Activated T-helper 17 cell treated with anti-CD3 and anti-CD28 coated beads, Interleukin-2, amount 50 U/mL, for 72 hours (primary cell): ENCODE results near the gene MYNN. TPM values are rescaled to one million over a fixed set of nuclear protein-coding genes. Genes with fewer than 3 reads are reported as not detected.
A peak's percentile ranks its signal among the peaks of the same experiment; 100 is the strongest.
"Not testable (repeated sequence)": the region's sequence is repeated elsewhere in the genome, so short reads cannot be mapped to it uniquely, and the experiment has no call there.

Experiments
- ATAC-seq: fragments of 150-1000 bp; cut with Tn5 transposase; replicated peaks from 2 replicates; pipeline ENCODE4 v1.10.0; 2021; ENCODE audit warnings: mild to moderate bottlenecking, moderate library complexity
- H3K27ac Mint-ChIP-seq: one replicate; pipeline ENCODE4 v1.8.0; 2022; ENCODE audit warnings: mixed read lengths
- H3K27me3 Mint-ChIP-seq: one replicate; pipeline ENCODE4 v1.8.0; 2022; ENCODE audit warnings: mixed read lengths
- H3K36me3 Mint-ChIP-seq: one replicate; pipeline ENCODE4 v1.8.0; 2022; ENCODE audit warnings: low read depth, mild to moderate bottlenecking, mixed read lengths
- H3K4me1 Mint-ChIP-seq: one replicate; pipeline ENCODE4 v1.8.0; 2022; ENCODE audit warnings: mixed read lengths
- H3K4me3 Mint-ChIP-seq: one replicate; pipeline ENCODE4 v1.8.0; 2022; ENCODE audit warnings: mild to moderate bottlenecking, mixed read lengths
- H3K9me3 Mint-ChIP-seq: one replicate; pipeline ENCODE4 v1.8.0; 2022; ENCODE audit warnings: mixed read lengths
- total RNA-seq, 2 donors: library from RNA; stranded (reverse); gene quantifications; one replicate each; pipeline ENCODE4 v1.2.3, GENCODE V29; 2022

Gene MYNN
- 10 to 100 TPM; 11.8 to 15.0 TPM for total RNA-seq

GRCh38 chr3:169772897-169773816 is at the start of gene MYNN:
MYNN (plus strand) TSS chr3:169773396; CDS start chr3:169774296, 900 bp downstream.
- peaks cover 68% of the 10 kb centered on the region for H3K36me3 Mint-ChIP-seq
- peak within 1 kb of the TSS; percentile 98 for H3K27ac Mint-ChIP-seq
- H3K9me3 Mint-ChIP-seq = no peaks in the 10 kb centered on the region
- H3K4me3 Mint-ChIP-seq = peak within 1 kb of the TSS; percentile 94
- H3K27me3 Mint-ChIP-seq = no peaks in the 10 kb centered on the region
- ATAC-seq = peak; percentile 87
- peaks cover 10% of the 10 kb centered on the region for H3K4me1 Mint-ChIP-seq

- H3K36me3 Mint-ChIP-seq, H3K27ac Mint-ChIP-seq, H3K4me1 Mint-ChIP-seq, H3K4me3 Mint-ChIP-seq, ATAC-seq: not testable (repeated sequence)
- H3K27me3 Mint-ChIP-seq = peaks cover 57% of the 10 kb centered on the region
- H3K9me3 Mint-ChIP-seq = peaks cover 10% of the 10 kb centered on the region
Measured at GRCh38 chr3:169731857-169732256, 41.3 kb upstream of the MYNN start.

GRCh38 chr3:169739067-169739466 is 34.1 kb upstream of the MYNN start:
- ATAC-seq = no peak
- Mint-ChIP-seq H3K27ac (no peak overlapping the region), H3K4me3 (no peak overlapping the region), H3K27me3 (peaks cover 6% of the 10 kb centered on the region), H3K4me1 (no peaks in the 10 kb centered on the region), H3K36me3 (no peaks in the 10 kb centered on the region), H3K9me3 (no peaks in the 10 kb centered on the region)

GRCh38 chr3:169744366-169745054 is 28.7 kb upstream of the MYNN start:
- Mint-ChIP-seq H3K4me1 (peaks cover 7% of the 10 kb centered on the region), H3K4me3 (no peak overlapping the region), H3K36me3 (no peaks in the 10 kb centered on the region), H3K27me3 (peaks cover 20% of the 10 kb centered on the region), H3K9me3 (no peaks in the 10 kb centered on the region), H3K27ac (no peak overlapping the region)
- ATAC-seq = no peak

- H3K4me3 Mint-ChIP-seq = no peak overlapping the region
- ATAC-seq = no peak
- no peak overlapping the region for H3K27ac Mint-ChIP-seq
- H3K27me3 Mint-ChIP-seq = peaks cover 31% of the 10 kb centered on the region
- no peaks in the 10 kb centered on the region for H3K9me3 Mint-ChIP-seq
- peaks cover 7% of the 10 kb centered on the region for H3K4me1 Mint-ChIP-seq
- H3K36me3 Mint-ChIP-seq = no peaks in the 10 kb centered on the region
Measured at GRCh38 chr3:169746924-169747323, 26.3 kb upstream of the MYNN start.

- Mint-ChIP-seq H3K27me3 (peaks cover 34% of the 10 kb centered on the region), H3K4me1 (peaks cover 7% of the 10 kb centered on the region), H3K4me3 (no peak overlapping the region), H3K36me3 (no peaks in the 10 kb centered on the region), H3K27ac (no peak overlapping the region), H3K9me3 (no peaks in the 10 kb centered on the region)
- ATAC-seq = peak; percentile 80
Measured at GRCh38 chr3:169748670-169749069, 24.5 kb upstream of the MYNN start.

GRCh38 chr3:169750665-169751064 is 22.5 kb upstream of the MYNN start:
- peaks cover 7% of the 10 kb centered on the region for H3K4me1 Mint-ChIP-seq
- no peak overlapping the region for H3K27ac Mint-ChIP-seq
- H3K27me3 Mint-ChIP-seq = peaks cover 34% of the 10 kb centered on the region
- no peak overlapping the region for H3K4me3 Mint-ChIP-seq
- ATAC-seq = no peak
- H3K36me3 Mint-ChIP-seq = no peaks in the 10 kb centered on the region
- H3K9me3 Mint-ChIP-seq = no peaks in the 10 kb centered on the region

- Mint-ChIP-seq H3K27ac (no peak overlapping the region), H3K36me3 (no peaks in the 10 kb centered on the region), H3K9me3 (no peaks in the 10 kb centered on the region), H3K4me3 (no peak overlapping the region), H3K27me3 (peaks cover 26% of the 10 kb centered on the region), H3K4me1 (peaks cover 7% of the 10 kb centered on the region)
- no peak for ATAC-seq
Measured at GRCh38 chr3:169751875-169752274, 21.3 kb upstream of the MYNN start.

- Mint-ChIP-seq H3K27ac (no peak overlapping the region), H3K27me3 (peaks cover 13% of the 10 kb centered on the region), H3K9me3 (no peaks in the 10 kb centered on the region), H3K36me3 (no peaks in the 10 kb centered on the region), H3K4me3 (no peak overlapping the region), H3K4me1 (peaks cover 8% of the 10 kb centered on the region)
- ATAC-seq = no peak
Measured at GRCh38 chr3:169754711-169755110, 18.5 kb upstream of the MYNN start.

GRCh38 chr3:169755488-169755887 is 17.7 kb upstream of the MYNN start:
- no peaks in the 10 kb centered on the region for H3K36me3 Mint-ChIP-seq
- H3K4me3 Mint-ChIP-seq = no peak overlapping the region
- peaks cover 8% of the 10 kb centered on the region for H3K4me1 Mint-ChIP-seq
- no peak for ATAC-seq
- H3K27me3 Mint-ChIP-seq = peaks cover 7% of the 10 kb centered on the region
- H3K27ac Mint-ChIP-seq = no peak overlapping the region
- H3K9me3 Mint-ChIP-seq = no peaks in the 10 kb centered on the region

- H3K4me1 Mint-ChIP-seq = peaks cover 8% of the 10 kb centered on the region
- H3K9me3 Mint-ChIP-seq = no peaks in the 10 kb centered on the region
- no peaks in the 10 kb centered on the region for H3K27me3 Mint-ChIP-seq
- H3K27ac Mint-ChIP-seq = peak overlapping the region; percentile 28
- no peak for ATAC-seq
- H3K4me3 Mint-ChIP-seq = no peak overlapping the region
- H3K36me3 Mint-ChIP-seq = no peaks in the 10 kb centered on the region
Measured at GRCh38 chr3:169758359-169758994, 14.7 kb upstream of the MYNN start.

GRCh38 chr3:169759256-169759655 is 13.9 kb upstream of the MYNN start:
- Mint-ChIP-seq H3K36me3 (peaks cover 4% of the 10 kb centered on the region), H3K27ac (peak overlapping the region; percentile 28), H3K9me3 (no peaks in the 10 kb centered on the region), H3K4me1 (peaks cover 12% of the 10 kb centered on the region), H3K4me3 (peak overlapping the region; percentile 58), H3K27me3 (no peaks in the 10 kb centered on the region)
- peak; percentile 88 for ATAC-seq

GRCh38 chr3:169760479-169760878 is 12.7 kb upstream of the MYNN start:
- H3K9me3 Mint-ChIP-seq = no peaks in the 10 kb centered on the region
- no peak overlapping the region for H3K27ac Mint-ChIP-seq
- H3K27me3 Mint-ChIP-seq = no peaks in the 10 kb centered on the region
- H3K4me3 Mint-ChIP-seq = no peak overlapping the region
- peaks cover 6% of the 10 kb centered on the region for H3K36me3 Mint-ChIP-seq
- ATAC-seq = no peak
- H3K4me1 Mint-ChIP-seq = peaks cover 18% of the 10 kb centered on the region

- Mint-ChIP-seq H3K4me3 (peak overlapping the region; percentile 94), H3K36me3 (peaks cover 6% of the 10 kb centered on the region), H3K27ac (peak overlapping the region; percentile 96), H3K4me1 (peaks cover 14% of the 10 kb centered on the region), H3K27me3 (no peaks in the 10 kb centered on the region), H3K9me3 (no peaks in the 10 kb centered on the region)
- ATAC-seq = peak; percentile 55
Measured at GRCh38 chr3:169764312-169764881, 8.8 kb upstream of the MYNN start.
